ENCODE results near the gene COA1. TPM values are rescaled to one million over a fixed set of nuclear protein-coding genes. Genes with fewer than 3 reads are reported as not detected.
A peak's percentile ranks its signal among the peaks of the same experiment; 100 is the strongest.
"Not testable (repeated sequence)": the region's sequence is repeated elsewhere in the genome, so short reads cannot be mapped to it uniquely, and the experiment has no call there.

COA1 gene
- polyA plus RNA-seq, 1 donor from 2014 or later, result 157 TPM

DNA sequence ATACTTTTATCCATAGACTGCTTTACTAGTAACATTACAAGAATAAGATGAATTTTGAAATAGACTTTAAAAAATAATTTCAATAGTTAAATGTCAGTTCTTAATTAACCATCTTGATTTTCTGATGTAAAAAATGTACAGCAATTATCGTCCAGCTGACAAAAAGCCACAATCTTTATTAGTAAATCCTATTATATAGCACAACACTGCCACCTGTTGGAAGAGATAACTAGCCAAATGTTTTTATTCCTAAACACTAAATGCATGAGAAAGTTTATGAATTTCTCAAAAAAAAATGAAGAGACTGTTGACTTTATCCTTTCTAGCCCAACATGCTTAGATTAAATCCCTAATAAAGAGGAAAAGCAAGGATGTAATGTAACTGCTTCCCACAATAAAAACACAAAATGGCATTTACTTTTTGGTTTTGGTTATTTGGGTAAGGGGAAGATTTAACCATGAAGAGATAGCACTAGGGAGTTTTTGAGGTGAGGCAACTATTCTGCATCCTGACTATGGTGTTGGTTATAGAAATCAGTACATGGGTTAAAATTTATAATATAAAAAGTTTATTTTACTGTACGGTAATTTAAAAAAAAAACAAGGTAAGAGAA, 8.0 kb downstream of the COA1 start:
- no peaks in the 10 kb centered on the region for H3K9me3 ChIP-seq (ENCODE audit: low read length)
- no peaks in the 10 kb centered on the region for H3K27me3 ChIP-seq (ENCODE audit: insufficient read depth, low read depth, low read length)
- H3K36me3 ChIP-seq (ENCODE audit: insufficient read depth, low read length), result no peaks in the 10 kb centered on the region
- no peak overlapping the region for H3K27ac ChIP-seq (ENCODE audit: low read length)
- no peak overlapping the region for H3K9ac ChIP-seq (ENCODE audit: low read length)
- H3K9me2 ChIP-seq (ENCODE audit: insufficient read depth, low read length), result no peaks in the 10 kb centered on the region
- H3K4me2 ChIP-seq (ENCODE audit: low read length), result no peak overlapping the region
- TF ChIP-seq, protein P1, sequence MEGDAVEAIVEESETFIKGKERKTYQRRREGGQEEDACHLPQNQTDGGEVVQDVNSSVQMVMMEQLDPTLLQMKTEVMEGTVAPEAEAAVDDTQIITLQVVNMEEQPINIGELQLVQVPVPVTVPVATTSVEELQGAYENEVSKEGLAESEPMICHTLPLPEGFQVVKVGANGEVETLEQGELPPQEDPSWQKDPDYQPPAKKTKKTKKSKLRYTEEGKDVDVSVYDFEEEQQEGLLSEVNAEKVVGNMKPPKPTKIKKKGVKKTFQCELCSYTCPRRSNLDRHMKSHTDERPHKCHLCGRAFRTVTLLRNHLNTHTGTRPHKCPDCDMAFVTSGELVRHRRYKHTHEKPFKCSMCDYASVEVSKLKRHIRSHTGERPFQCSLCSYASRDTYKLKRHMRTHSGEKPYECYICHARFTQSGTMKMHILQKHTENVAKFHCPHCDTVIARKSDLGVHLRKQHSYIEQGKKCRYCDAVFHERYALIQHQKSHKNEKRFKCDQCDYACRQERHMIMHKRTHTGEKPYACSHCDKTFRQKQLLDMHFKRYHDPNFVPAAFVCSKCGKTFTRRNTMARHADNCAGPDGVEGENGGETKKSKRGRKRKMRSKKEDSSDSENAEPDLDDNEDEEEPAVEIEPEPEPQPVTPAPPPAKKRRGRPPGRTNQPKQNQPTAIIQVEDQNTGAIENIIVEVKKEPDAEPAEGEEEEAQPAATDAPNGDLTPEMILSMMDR (IDR thresholded peaks at IDR 0.05; ENCODE audit: poor library complexity, severe bottlenecking), result peak; percentile 78
- TF ChIP-seq RAD21 (conservative IDR thresholded peaks at IDR 0.05), result peak; percentile 73
- peak; percentile 72 for TF ChIP-seq SMC3 (conservative IDR thresholded peaks at IDR 0.05; ENCODE audit: poor library complexity)
- TF ChIP-seq EZH2 (IDR thresholded peaks at IDR 0.05; ENCODE audit: borderline replicate concordance, insufficient read depth, low read length, poor library complexity, severe bottlenecking), result no peak
- TF ChIP-seq MXI1 (conservative IDR thresholded peaks at IDR 0.05; ENCODE audit: poor library complexity, severe bottlenecking), result no peak
- peaks cover 57% of the 10 kb centered on the region for H3K79me2 ChIP-seq (replicated peaks; ENCODE audit: insufficient read depth, low read length)
- H2AFZ ChIP-seq (ENCODE audit: low read depth, low read length), result no peak overlapping the region
- no peak overlapping the region for H3K4me3 ChIP-seq (ENCODE audit: low read length)
- H3F3A ChIP-seq (ENCODE audit: insufficient read depth, low read length, poor library complexity, severe bottlenecking), result no peaks in the 10 kb centered on the region
- H4K20me1 ChIP-seq (ENCODE audit: insufficient read depth), result no peaks in the 10 kb centered on the region

DNA sequence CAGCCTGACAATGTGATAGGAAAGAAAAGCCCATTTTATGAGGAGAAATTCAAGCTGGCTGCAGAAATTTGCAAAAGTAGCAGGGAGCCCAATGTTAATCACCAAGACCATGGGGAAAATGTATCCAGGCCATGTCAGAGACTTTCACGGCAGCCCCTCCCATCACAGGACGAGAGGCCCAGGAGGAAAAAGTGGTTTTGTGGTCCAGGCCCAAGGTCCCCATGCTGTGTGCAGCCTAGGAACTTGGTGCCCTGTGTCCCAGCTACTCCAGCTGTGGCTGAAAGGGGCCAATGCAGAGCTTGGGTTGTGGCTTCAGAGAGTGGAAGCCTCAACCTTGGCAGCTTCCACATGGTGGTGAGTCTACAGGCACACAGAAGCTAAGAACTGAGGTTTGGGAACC, 12.7 kb downstream of the COA1 start:
- Histone ChIP-seq H2AFZ (ENCODE audit: low read depth, low read length) (no peak overlapping the region), H3K79me2 (replicated peaks; ENCODE audit: insufficient read depth, low read length) (peaks cover 25% of the 10 kb centered on the region), H3K27me3 (ENCODE audit: insufficient read depth, low read depth, low read length) (no peaks in the 10 kb centered on the region), H3K9me3 (ENCODE audit: low read length) (no peaks in the 10 kb centered on the region), H3K9ac (ENCODE audit: low read length) (no peak overlapping the region), H3K27ac (ENCODE audit: low read length) (no peak overlapping the region), H4K20me1 (ENCODE audit: insufficient read depth) (no peaks in the 10 kb centered on the region), H3K36me3 (ENCODE audit: insufficient read depth, low read length) (no peaks in the 10 kb centered on the region), H3K4me2 (ENCODE audit: low read length) (no peak overlapping the region), H3F3A (ENCODE audit: insufficient read depth, low read length, poor library complexity, severe bottlenecking) (no peaks in the 10 kb centered on the region), H3K9me2 (ENCODE audit: insufficient read depth, low read length) (no peaks in the 10 kb centered on the region), H3K4me3 (ENCODE audit: low read length) (no peak overlapping the region)
- TF ChIP-seq, protein P1 (IDR thresholded peaks at IDR 0.05; ENCODE audit: poor library complexity, severe bottlenecking), result no peak
- TF ChIP-seq EP300 (conservative IDR thresholded peaks at IDR 0.05; ENCODE audit: poor library complexity, severe bottlenecking) (no peak), SMC3 (conservative IDR thresholded peaks at IDR 0.05; ENCODE audit: poor library complexity) (no peak), MXI1 (conservative IDR thresholded peaks at IDR 0.05; ENCODE audit: poor library complexity, severe bottlenecking) (no peak)
- TF ChIP-seq, protein P2, sequence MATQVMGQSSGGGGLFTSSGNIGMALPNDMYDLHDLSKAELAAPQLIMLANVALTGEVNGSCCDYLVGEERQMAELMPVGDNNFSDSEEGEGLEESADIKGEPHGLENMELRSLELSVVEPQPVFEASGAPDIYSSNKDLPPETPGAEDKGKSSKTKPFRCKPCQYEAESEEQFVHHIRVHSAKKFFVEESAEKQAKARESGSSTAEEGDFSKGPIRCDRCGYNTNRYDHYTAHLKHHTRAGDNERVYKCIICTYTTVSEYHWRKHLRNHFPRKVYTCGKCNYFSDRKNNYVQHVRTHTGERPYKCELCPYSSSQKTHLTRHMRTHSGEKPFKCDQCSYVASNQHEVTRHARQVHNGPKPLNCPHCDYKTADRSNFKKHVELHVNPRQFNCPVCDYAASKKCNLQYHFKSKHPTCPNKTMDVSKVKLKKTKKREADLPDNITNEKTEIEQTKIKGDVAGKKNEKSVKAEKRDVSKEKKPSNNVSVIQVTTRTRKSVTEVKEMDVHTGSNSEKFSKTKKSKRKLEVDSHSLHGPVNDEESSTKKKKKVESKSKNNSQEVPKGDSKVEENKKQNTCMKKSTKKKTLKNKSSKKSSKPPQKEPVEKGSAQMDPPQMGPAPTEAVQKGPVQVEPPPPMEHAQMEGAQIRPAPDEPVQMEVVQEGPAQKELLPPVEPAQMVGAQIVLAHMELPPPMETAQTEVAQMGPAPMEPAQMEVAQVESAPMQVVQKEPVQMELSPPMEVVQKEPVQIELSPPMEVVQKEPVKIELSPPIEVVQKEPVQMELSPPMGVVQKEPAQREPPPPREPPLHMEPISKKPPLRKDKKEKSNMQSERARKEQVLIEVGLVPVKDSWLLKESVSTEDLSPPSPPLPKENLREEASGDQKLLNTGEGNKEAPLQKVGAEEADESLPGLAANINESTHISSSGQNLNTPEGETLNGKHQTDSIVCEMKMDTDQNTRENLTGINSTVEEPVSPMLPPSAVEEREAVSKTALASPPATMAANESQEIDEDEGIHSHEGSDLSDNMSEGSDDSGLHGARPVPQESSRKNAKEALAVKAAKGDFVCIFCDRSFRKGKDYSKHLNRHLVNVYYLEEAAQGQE (IDR thresholded peaks at IDR 0.05; ENCODE audit: borderline replicate concordance), result no peak

DNA sequence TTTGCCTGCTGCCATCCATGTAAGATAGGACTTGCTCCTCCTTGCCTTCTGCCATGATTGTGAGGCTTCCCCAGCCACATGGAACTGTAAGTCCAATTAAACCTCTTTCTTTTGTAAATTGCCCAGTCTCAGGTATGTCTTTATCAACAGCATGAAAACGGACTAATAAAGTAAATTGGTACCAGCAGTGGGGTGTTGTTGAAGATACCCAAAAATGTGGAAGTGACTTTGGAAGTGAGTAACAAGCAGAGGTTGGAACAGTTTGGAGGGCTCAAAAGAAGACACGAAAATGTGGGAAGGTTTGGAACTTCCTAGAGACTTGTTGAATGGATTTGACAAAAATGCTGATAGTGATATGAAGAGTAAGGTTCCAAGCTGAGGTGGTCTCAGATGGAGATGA, 13.4 kb downstream of the COA1 start:
- not testable (repeated sequence) for H3K4me2 ChIP-seq (ENCODE audit: low read length); H3F3A ChIP-seq (ENCODE audit: insufficient read depth, low read length, poor library complexity, severe bottlenecking); H4K20me1 ChIP-seq (ENCODE audit: insufficient read depth); H3K4me3 ChIP-seq (ENCODE audit: low read length); H3K9me2 ChIP-seq (ENCODE audit: insufficient read depth, low read length); H3K9ac ChIP-seq (ENCODE audit: low read length); H3K27me3 ChIP-seq (ENCODE audit: insufficient read depth, low read depth, low read length); H3K27ac ChIP-seq (ENCODE audit: low read length); H3K9me3 ChIP-seq (ENCODE audit: low read length); H2AFZ ChIP-seq (ENCODE audit: low read depth, low read length); H3K36me3 ChIP-seq (ENCODE audit: insufficient read depth, low read length)
- H3K79me2 ChIP-seq (replicated peaks; ENCODE audit: insufficient read depth, low read length), result peaks cover 18% of the 10 kb centered on the region

Data from neural cell (in vitro differentiated cells).